Measurements from ENCODE around the gene ADGRF1.

ADGRF1 gene

DNA sequence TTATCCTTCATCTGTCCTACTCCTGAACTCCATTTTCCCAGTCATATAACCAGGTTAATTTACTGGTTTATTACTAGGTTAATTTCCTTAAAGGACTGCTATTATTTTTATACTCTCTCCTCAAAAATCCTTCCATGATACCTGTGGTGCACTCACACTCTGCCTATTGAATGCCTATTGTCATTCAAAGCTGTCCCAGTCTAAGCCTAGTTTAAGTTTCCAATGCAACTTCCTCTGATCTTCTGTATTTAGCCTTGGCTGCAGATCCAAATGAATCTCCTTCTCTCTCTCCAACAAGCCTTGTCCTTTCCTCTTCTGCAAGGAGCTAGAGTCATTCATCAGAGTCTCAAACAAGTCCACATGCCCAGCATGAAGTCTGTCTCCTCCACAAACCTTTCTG, 79.1 kb downstream of the ADGRF1 start:
- no peaks in the 10 kb centered on the region for H3K9me2 ChIP-seq (replicated peaks; ENCODE audit: control insufficient read depth, low read length)
- no peaks in the 10 kb centered on the region for H3K9me3 ChIP-seq (ENCODE audit: control insufficient read depth, insufficient read depth, low read length)
- H3K27me3 ChIP-seq (ENCODE audit: control insufficient read depth, low read length), result 0 out of 2 replicates have a peak, but pooled peaks cover 5% of the 10 kb centered on the region
- no peaks in the 10 kb centered on the region for H3K4me1 ChIP-seq (ENCODE audit: control insufficient read depth, low read length)
- no peak overlapping the region for H3K27ac ChIP-seq (ENCODE audit: low read depth, low read length)
- no peaks in the 10 kb centered on the region for H3F3A ChIP-seq (ENCODE audit: control insufficient read depth, insufficient read depth)
- no peak overlapping the region for H3K4me2 ChIP-seq (ENCODE audit: low read length)
- H4K20me1 ChIP-seq (ENCODE audit: control insufficient read depth, insufficient read depth, low read depth, low read length), result no peaks in the 10 kb centered on the region
- no peaks in the 10 kb centered on the region for H3K79me2 ChIP-seq (ENCODE audit: control insufficient read depth, low read length)
- no peaks in the 10 kb centered on the region for H3K36me3 ChIP-seq (ENCODE audit: control insufficient read depth, low read length)
- no peak overlapping the region for H3K4me3 ChIP-seq (ENCODE audit: low read length)
- TF ChIP-seq EZH2phosphoT487 (IDR thresholded peaks at IDR 0.05; ENCODE audit: borderline replicate concordance, low read length), result no peak
- TF ChIP-seq, protein P1, sequence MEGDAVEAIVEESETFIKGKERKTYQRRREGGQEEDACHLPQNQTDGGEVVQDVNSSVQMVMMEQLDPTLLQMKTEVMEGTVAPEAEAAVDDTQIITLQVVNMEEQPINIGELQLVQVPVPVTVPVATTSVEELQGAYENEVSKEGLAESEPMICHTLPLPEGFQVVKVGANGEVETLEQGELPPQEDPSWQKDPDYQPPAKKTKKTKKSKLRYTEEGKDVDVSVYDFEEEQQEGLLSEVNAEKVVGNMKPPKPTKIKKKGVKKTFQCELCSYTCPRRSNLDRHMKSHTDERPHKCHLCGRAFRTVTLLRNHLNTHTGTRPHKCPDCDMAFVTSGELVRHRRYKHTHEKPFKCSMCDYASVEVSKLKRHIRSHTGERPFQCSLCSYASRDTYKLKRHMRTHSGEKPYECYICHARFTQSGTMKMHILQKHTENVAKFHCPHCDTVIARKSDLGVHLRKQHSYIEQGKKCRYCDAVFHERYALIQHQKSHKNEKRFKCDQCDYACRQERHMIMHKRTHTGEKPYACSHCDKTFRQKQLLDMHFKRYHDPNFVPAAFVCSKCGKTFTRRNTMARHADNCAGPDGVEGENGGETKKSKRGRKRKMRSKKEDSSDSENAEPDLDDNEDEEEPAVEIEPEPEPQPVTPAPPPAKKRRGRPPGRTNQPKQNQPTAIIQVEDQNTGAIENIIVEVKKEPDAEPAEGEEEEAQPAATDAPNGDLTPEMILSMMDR (IDR thresholded peaks at IDR 0.05; ENCODE audit: low read depth, low read length, poor library complexity, severe bottlenecking), result no peak

DNA sequence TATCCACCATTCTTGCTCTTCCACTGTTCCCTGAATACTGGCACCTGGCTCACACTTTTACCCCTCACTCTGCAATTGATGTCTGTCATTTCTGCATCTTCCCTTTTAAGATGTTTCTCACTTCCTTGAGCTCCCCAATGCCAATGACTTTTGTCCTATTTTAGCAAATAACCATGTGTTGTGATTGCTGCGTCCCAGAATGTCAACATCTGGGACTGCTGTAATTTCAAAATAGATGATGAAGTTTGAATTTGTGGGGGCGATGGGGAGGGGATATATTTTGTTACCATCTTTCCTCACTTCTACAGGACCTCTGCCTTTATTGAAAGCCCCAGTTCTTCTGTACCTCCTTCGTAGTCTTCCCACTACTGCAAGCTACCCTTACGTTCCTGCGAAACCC, 80.4 kb downstream of the ADGRF1 start:
- H3K4me2 ChIP-seq (ENCODE audit: low read length), result no peak overlapping the region
- H3K9me2 ChIP-seq (replicated peaks; ENCODE audit: control insufficient read depth, low read length), result no peaks in the 10 kb centered on the region
- no peaks in the 10 kb centered on the region for H4K20me1 ChIP-seq (ENCODE audit: control insufficient read depth, insufficient read depth, low read depth, low read length)
- H3K4me1 ChIP-seq (ENCODE audit: control insufficient read depth, low read length), result no peaks in the 10 kb centered on the region
- H3K36me3 ChIP-seq (ENCODE audit: control insufficient read depth, low read length), result no peaks in the 10 kb centered on the region
- H3F3A ChIP-seq (ENCODE audit: control insufficient read depth, insufficient read depth), result no peaks in the 10 kb centered on the region
- H3K79me2 ChIP-seq (ENCODE audit: control insufficient read depth, low read length), result no peaks in the 10 kb centered on the region
- TF ChIP-seq, protein P1 (IDR thresholded peaks at IDR 0.05; ENCODE audit: low read depth, low read length, poor library complexity, severe bottlenecking), result no peak
- TF ChIP-seq EZH2phosphoT487 (IDR thresholded peaks at IDR 0.05; ENCODE audit: borderline replicate concordance, low read length), result no peak
- H3K27ac ChIP-seq (ENCODE audit: low read depth, low read length), result no peak overlapping the region
- no peaks in the 10 kb centered on the region for H3K9me3 ChIP-seq (ENCODE audit: control insufficient read depth, insufficient read depth, low read length)
- 0 out of 2 replicates have a peak, but pooled peaks cover 5% of the 10 kb centered on the region for H3K27me3 ChIP-seq (ENCODE audit: control insufficient read depth, low read length)
- no peak overlapping the region for H3K4me3 ChIP-seq (ENCODE audit: low read length)

DNA sequence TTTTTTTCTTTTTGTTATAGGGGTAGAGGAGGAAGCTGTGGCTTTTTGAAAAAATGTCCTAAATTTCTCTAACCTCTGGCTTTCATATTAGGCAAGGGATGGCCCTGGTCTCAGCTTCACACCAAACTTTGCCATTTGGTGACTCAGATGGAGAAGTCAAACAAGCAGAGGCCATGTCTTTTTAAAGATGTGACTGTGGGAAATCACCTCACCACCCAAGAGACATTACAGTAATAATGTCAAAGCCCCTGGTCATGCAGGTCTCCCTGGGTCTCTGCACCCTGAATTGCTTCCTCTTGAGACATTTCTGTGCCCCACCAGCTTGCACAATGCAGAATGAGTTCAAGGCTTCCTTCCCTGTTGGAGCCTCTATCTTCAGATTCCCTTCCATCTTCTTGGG, 80.9 kb downstream of the ADGRF1 start:
- no peak overlapping the region for H3K4me3 ChIP-seq (ENCODE audit: low read length)
- no peaks in the 10 kb centered on the region for H3K4me1 ChIP-seq (ENCODE audit: control insufficient read depth, low read length)
- H3K36me3 ChIP-seq (ENCODE audit: control insufficient read depth, low read length), result no peaks in the 10 kb centered on the region
- H4K20me1 ChIP-seq (ENCODE audit: control insufficient read depth, insufficient read depth, low read depth, low read length), result no peaks in the 10 kb centered on the region
- H3K4me2 ChIP-seq (ENCODE audit: low read length), result no peak overlapping the region
- H3K27me3 ChIP-seq (ENCODE audit: control insufficient read depth, low read length), result 0 out of 2 replicates have a peak, but pooled peaks cover 5% of the 10 kb centered on the region
- H3K27ac ChIP-seq (ENCODE audit: low read depth, low read length), result no peak overlapping the region
- TF ChIP-seq, protein P1 (IDR thresholded peaks at IDR 0.05; ENCODE audit: low read depth, low read length, poor library complexity, severe bottlenecking), result no peak
- TF ChIP-seq EZH2phosphoT487 (IDR thresholded peaks at IDR 0.05; ENCODE audit: borderline replicate concordance, low read length), result no peak
- no peaks in the 10 kb centered on the region for H3K9me3 ChIP-seq (ENCODE audit: control insufficient read depth, insufficient read depth, low read length)
- no peaks in the 10 kb centered on the region for H3K79me2 ChIP-seq (ENCODE audit: control insufficient read depth, low read length)
- no peaks in the 10 kb centered on the region for H3K9me2 ChIP-seq (replicated peaks; ENCODE audit: control insufficient read depth, low read length)
- H3F3A ChIP-seq (ENCODE audit: control insufficient read depth, insufficient read depth), result no peaks in the 10 kb centered on the region

Measured in DOHH2 (cell line).